Measurements from ENCODE around the gene IL27RA. TPM values are rescaled to one million over a fixed set of nuclear protein-coding genes. Genes with fewer than 3 reads are reported as not detected.

Gene IL27RA
- total RNA-seq, 1 donor from 2014 or later: 1.9 TPM

GRCh38 chr19:14091081-14091812, 59.7 kb downstream of the IL27RA start:
- peak overlapping the region; percentile 96 for H3K27ac Mint-ChIP-seq (ENCODE audit: unreplicated experiment)
- DNase-seq (ENCODE audit: extremely low spot score, unreplicated experiment): no peak
- peak; percentile 25 for TF ChIP-seq CTCF (IDR thresholded peaks at IDR 0.05)
- H3K9me3 Mint-ChIP-seq (ENCODE audit: unreplicated experiment): no peaks in the 10 kb centered on the region
- H3K4me3 Mint-ChIP-seq (ENCODE audit: unreplicated experiment): peak overlapping the region; percentile 98
- H3K27me3 Mint-ChIP-seq (ENCODE audit: unreplicated experiment): no peaks in the 10 kb centered on the region
- peaks cover 15% of the 10 kb centered on the region for H3K4me1 Mint-ChIP-seq (ENCODE audit: unreplicated experiment)
- peaks cover 14% of the 10 kb centered on the region for H3K36me3 Mint-ChIP-seq (ENCODE audit: unreplicated experiment)

- H3K4me1 Mint-ChIP-seq (ENCODE audit: unreplicated experiment): peaks cover 15% of the 10 kb centered on the region
- no peaks in the 10 kb centered on the region for H3K9me3 Mint-ChIP-seq (ENCODE audit: unreplicated experiment)
- H3K27ac Mint-ChIP-seq (ENCODE audit: unreplicated experiment): peak overlapping the region; percentile 96
- TF ChIP-seq CTCF (IDR thresholded peaks at IDR 0.05): no peak
- H3K36me3 Mint-ChIP-seq (ENCODE audit: unreplicated experiment): peaks cover 17% of the 10 kb centered on the region
- no peaks in the 10 kb centered on the region for H3K27me3 Mint-ChIP-seq (ENCODE audit: unreplicated experiment)
- no peak for DNase-seq (ENCODE audit: extremely low spot score, unreplicated experiment)
- H3K4me3 Mint-ChIP-seq (ENCODE audit: unreplicated experiment): peak overlapping the region; percentile 98
These were observed 60.4 kb downstream of the IL27RA start for GRCh38 chr19:14091813-14092462.

- DNase-seq (ENCODE audit: extremely low spot score, unreplicated experiment): no peak
- H3K27ac Mint-ChIP-seq (ENCODE audit: unreplicated experiment): no peak overlapping the region
- no peak for TF ChIP-seq CTCF (IDR thresholded peaks at IDR 0.05)
These were observed 61.7 kb downstream of the IL27RA start for GRCh38 chr19:14093117-14093823.

GRCh38 chr19:14094854-14095253, 63.3 kb downstream of the IL27RA start:
- no peak overlapping the region for H3K4me3 Mint-ChIP-seq (ENCODE audit: unreplicated experiment)
- peaks cover 11% of the 10 kb centered on the region for H3K4me1 Mint-ChIP-seq (ENCODE audit: unreplicated experiment)
- no peak for DNase-seq (ENCODE audit: extremely low spot score, unreplicated experiment)
- no peak overlapping the region for H3K27ac Mint-ChIP-seq (ENCODE audit: unreplicated experiment)
- peaks cover 12% of the 10 kb centered on the region for H3K36me3 Mint-ChIP-seq (ENCODE audit: unreplicated experiment)
- no peaks in the 10 kb centered on the region for H3K9me3 Mint-ChIP-seq (ENCODE audit: unreplicated experiment)
- no peaks in the 10 kb centered on the region for H3K27me3 Mint-ChIP-seq (ENCODE audit: unreplicated experiment)
- TF ChIP-seq CTCF (IDR thresholded peaks at IDR 0.05): no peak

More at GRCh38 chr19:14093117-14093823, 61.7 kb downstream of the IL27RA start:
- Mint-ChIP-seq H3K27me3 (ENCODE audit: unreplicated experiment) (no peaks in the 10 kb centered on the region), H3K4me3 (ENCODE audit: unreplicated experiment) (peak overlapping the region; percentile 18), H3K4me1 (ENCODE audit: unreplicated experiment) (peaks cover 15% of the 10 kb centered on the region), H3K36me3 (ENCODE audit: unreplicated experiment) (peaks cover 16% of the 10 kb centered on the region), H3K9me3 (ENCODE audit: unreplicated experiment) (no peaks in the 10 kb centered on the region)

Measured in osteocyte (in vitro differentiated cells).